Motor neuron (in vitro differentiated cells): Measurements from ENCODE around the gene SPIRE1. TPM values are rescaled to one million over a fixed set of nuclear protein-coding genes. Genes with fewer than 3 reads are reported as not detected.
"Not testable (repeated sequence)": the region's sequence is repeated elsewhere in the genome, so short reads cannot be mapped to it uniquely, and the experiment has no call there.

Experiments used
- ATAC-seq, 8 experiments: fragments of 200-7000 bp; cut with Tn5 transposase; replicated peaks in 6 of 8; 2 replicates each; pipeline ENCODE4 v1.8.0; 2021; ENCODE audit warnings: mild to moderate bottlenecking in 8 of 8, moderate library complexity in 8 of 8
- H3K27ac ChIP-seq, 2 donors: fragments of 250-450 bp; sonication (Bioruptor Pico); 2 replicates each; pipeline ENCODE4 v1.9.0; 2021; ENCODE audit warnings: antibody characterized with exemption in 2 of 2, mild to moderate bottlenecking in 2 of 2, moderate library complexity in 1 of 2
- H3K4me1 ChIP-seq, 2 donors: fragments of 250-450 bp; sonication (Bioruptor Pico); replicated peaks in 1 of 2; 2 replicates each; pipeline ENCODE4 v1.6.1; 2021; ENCODE audit warnings: antibody characterized with exemption in 2 of 2, mild to moderate bottlenecking in 2 of 2, moderate library complexity in 1 of 2
- H3K4me3 ChIP-seq, 5 donors: fragments of 250-450 bp; sonication (Bioruptor Pico); 2 replicates each; pipeline ENCODE4 v1.9.0; 2021; ENCODE audit warnings: antibody characterized with exemption in 5 of 5, mild to moderate bottlenecking in 5 of 5, moderate library complexity in 4 of 5
- whole genome bisulfite sequencing, 10 experiments: fragments of 450-650 bp; shearing (Covaris generic); methylation state at CpG; one replicate each; pipeline ENCODE4 v1.0.0; 2022; 5-methylcytosine and 5-hydroxymethylcytosine counted together
- in situ Hi-C, 9 experiments: fragments of 400-800 bp; cut with MboI; loops; one replicate each; pipeline ENCODE4 v1.15.0; 2021; ENCODE audit warnings: low sequenced_read_pairs in 9 of 9, low pct_unique_long_range_greater_than_20kb in 2 of 9; ENCODE audit not compliant: unreplicated experiment in 9 of 9
- total RNA-seq, 8 experiments: library from RNA; unstranded; fragments of 300-600 nt; gene quantifications; 2 replicates each; pipeline versions ENCODE4 v1.2.3 to v1.2.4, GENCODE V29; 2022

Gene SPIRE1
- total RNA-seq, 8 experiments from 2014 or later = 10.2 to 46.3 (median 21.0) TPM

- 30 to 100% (median 72%) methylated on average over 1 to 2 of the region's 5 CpGs; no CpG with 5 or more reads in 4 of the 10 experiments for WGBS, 10 experiments
- ATAC-seq = no peak
- peaks cover 6 to 9% of the 10 kb centered on the region in 2 donors for H3K4me1 ChIP-seq
- H3K4me3 ChIP-seq = no peak overlapping the region
- no peak overlapping the region for H3K27ac ChIP-seq
- in situ Hi-C loops = loop anchor here in 1 of 9 experiments (25.0 kb wide), 1 partner anchor 516 kb away; the partner anchor contains the start of gene SEH1L
Measured at GRCh38 chr18:12421732-12422131, 236.2 kb downstream of the SPIRE1 start.

GRCh38 chr18:12420821-12421421 lies 237.0 kb downstream of the SPIRE1 start:
- H3K4me1 ChIP-seq = peaks cover 7 to 9% of the 10 kb centered on the region in 2 donors
- H3K27ac ChIP-seq = peak overlapping the region; percentile 12 to 59
- H3K4me3 ChIP-seq = peak overlapping the region in 3 of 5 donors; percentile 7 to 19 (median 18)
- in situ Hi-C loops = loop anchor here in 1 of 9 experiments (25.0 kb wide), 1 partner anchor 516 kb away; the partner anchor contains the start of gene SEH1L
- WGBS, 10 experiments = 7 to 83% (median 62%) methylated on average over 3 to 7 of the region's 27 CpGs; no CpG with 5 or more reads in 3 of the 10 experiments
- ATAC-seq = peak in 7 of 8 experiments; percentile 5 to 74 (median 68)

GRCh38 chr18:12417687-12418086 lies 240.2 kb downstream of the SPIRE1 start:
- ATAC-seq = no peak
- no peak overlapping the region for H3K27ac ChIP-seq

GRCh38 chr18:12416098-12416729 lies 241.7 kb downstream of the SPIRE1 start:
- ATAC-seq = no peak
- WGBS, 10 experiments = 50 to 100% (median 87%) methylated on average over 1 to 5 of the region's 5 CpGs
- H3K27ac ChIP-seq = peak overlapping the region in 1 of 2 donors; percentile 17
- in situ Hi-C loops = loop anchor here in 1 of 9 experiments (25.0 kb wide), 1 partner anchor 521 kb away; the partner anchor contains the start of gene SEH1L
- no peak overlapping the region for H3K4me3 ChIP-seq
- H3K4me1 ChIP-seq = peaks cover 11 to 12% of the 10 kb centered on the region in 2 donors

More at GRCh38 chr18:12417687-12418086, 240.2 kb downstream of the SPIRE1 start:
- WGBS, 10 experiments = 42 to 100% (median 50%) methylated on average over 1 to 4 of the region's 4 CpGs; no CpG with 5 or more reads in 3 of the 10 experiments
- in situ Hi-C loops = loop anchor here in 1 of 9 experiments (25.0 kb wide), 1 partner anchor 520 kb away; the partner anchor contains the start of gene SEH1L
- H3K4me1 ChIP-seq = peaks cover 13 to 14% of the 10 kb centered on the region in 2 donors
- no peak overlapping the region for H3K4me3 ChIP-seq

GRCh38 chr18:12411456-12411855 lies 246.5 kb downstream of the SPIRE1 start:
- H3K27ac ChIP-seq = no peak overlapping the region
- H3K4me1 ChIP-seq = peaks cover 22 to 24% of the 10 kb centered on the region in 2 donors
- no peak overlapping the region for H3K4me3 ChIP-seq
- 80 to 100% (median 87%) methylated on average over 1 to 2 of the region's 3 CpGs; no CpG with 5 or more reads in 6 of the 10 experiments for WGBS, 10 experiments
- in situ Hi-C loops = loop anchor here in 1 of 9 experiments (25.0 kb wide), 1 partner anchor 526 kb away; the partner anchor contains the start of gene SEH1L
- ATAC-seq = no peak

GRCh38 chr18:12410747-12411146 lies 247.2 kb downstream of the SPIRE1 start:
- H3K27ac ChIP-seq, H3K4me3 ChIP-seq, ATAC-seq: not testable (repeated sequence)
- H3K4me1 ChIP-seq = peaks cover 19 to 24% of the 10 kb centered on the region in 2 donors
- 78 to 100% (median 99%) methylated on average over 1 to 7 of the region's 9 CpGs for WGBS, 10 experiments
- in situ Hi-C loops = loop anchor here in 1 of 9 experiments (25.0 kb wide), 1 partner anchor 527 kb away; the partner anchor contains the start of gene SEH1L

- Histone ChIP-seq H3K4me1 (peaks cover 15 to 24% of the 10 kb centered on the region in 2 donors), H3K4me3 (no peak overlapping the region), H3K27ac (no peak overlapping the region)
- ATAC-seq = no peak
- WGBS, 10 experiments = 28 to 96% (median 82%) methylated on average over 2 to 9 of the region's 9 CpGs; no CpG with 5 or more reads in 1 of the 10 experiments
- in situ Hi-C loops = loop anchor here in 1 of 9 experiments (25.0 kb wide), 1 partner anchor 527 kb away; the partner anchor contains the start of gene SEH1L
Measured at GRCh38 chr18:12410081-12410481, 247.8 kb downstream of the SPIRE1 start.

- Histone ChIP-seq H3K4me1 (peaks cover 15 to 24% of the 10 kb centered on the region in 2 donors), H3K4me3 (no peak overlapping the region), H3K27ac (no peak overlapping the region)
- in situ Hi-C loops = loop anchor here in 3 of 9 experiments (10.0 to 25.0 kb wide), 2 partner anchors 245 to 528 kb away; partner anchors contain the start of genes SPIRE1 (in 2 of the 3) and SEH1L (in 1 of the 3)
- 20 to 100% (median 72%) methylated on average over 1 to 3 of the region's 3 CpGs; no CpG with 5 or more reads in 2 of the 10 experiments for WGBS, 10 experiments
- no peak for ATAC-seq
Measured at GRCh38 chr18:12409469-12409868, 248.4 kb downstream of the SPIRE1 start.

GRCh38 chr18:12408247-12408869 lies 249.5 kb downstream of the SPIRE1 start:
- Histone ChIP-seq H3K4me1 (peaks cover 15 to 18% of the 10 kb centered on the region in 2 donors), H3K27ac (peak overlapping the region; percentile 72 to 85), H3K4me3 (peak overlapping the region; percentile 41 to 48 (median 42))
- WGBS, 10 experiments = 0 to 29% (median 15%) methylated on average over 1 to 6 of the region's 32 CpGs; no CpG with 5 or more reads in 4 of the 10 experiments
- ATAC-seq = peak in 4 of 8 experiments; percentile 1 to 12 (median 6)
- in situ Hi-C loops = loop anchor here in 3 of 9 experiments (10.0 to 25.0 kb wide), 2 partner anchors 246 to 529 kb away; partner anchors contain the start of genes SPIRE1 (in 2 of the 3) and SEH1L (in 1 of the 3)

- in situ Hi-C loops = loop anchor here in 3 of 9 experiments (10.0 to 25.0 kb wide), 2 partner anchors 248 to 531 kb away; partner anchors contain the start of genes SPIRE1 (in 2 of the 3) and SEH1L (in 1 of the 3)
- Histone ChIP-seq H3K4me1 (peaks cover 15 to 18% of the 10 kb centered on the region in 2 donors), H3K4me3 (no peak overlapping the region), H3K27ac (no peak overlapping the region)
- WGBS, 10 experiments = 67 to 100% (median 86%) methylated on average over 2 to 15 of the region's 19 CpGs; no CpG with 5 or more reads in 1 of the 10 experiments
- ATAC-seq = no peak
Measured at GRCh38 chr18:12406371-12407111, 251.4 kb downstream of the SPIRE1 start.

- no peak for ATAC-seq
Measured at GRCh38 chr18:12405066-12405465, 252.8 kb downstream of the SPIRE1 start.

More at GRCh38 chr18:12405066-12405465, 252.8 kb downstream of the SPIRE1 start:
- 60 to 100% (median 81%) methylated on average over 1 to 3 of the region's 3 CpGs; no CpG with 5 or more reads in 1 of the 10 experiments for WGBS, 10 experiments
- peaks cover 14 to 15% of the 10 kb centered on the region in 2 donors for H3K4me1 ChIP-seq
- no peak overlapping the region for H3K27ac ChIP-seq
- H3K4me3 ChIP-seq = no peak overlapping the region
- in situ Hi-C loops = loop anchor here in 3 of 9 experiments (10.0 to 25.0 kb wide), 2 partner anchors 250 to 532 kb away; partner anchors contain the start of genes SPIRE1 (in 2 of the 3) and SEH1L (in 1 of the 3)
